GM18526 (cell line): ENCODE data around the gene SLC29A2.

Experiments used
- POLR2A ChIP-seq: IDR thresholded peaks from 3 replicates; pipeline ENCODE4 v1.6.1; 2011; ENCODE audit not compliant: insufficient read length; ENCODE audit errors: extremely low read depth

Gene SLC29A2

DNA sequence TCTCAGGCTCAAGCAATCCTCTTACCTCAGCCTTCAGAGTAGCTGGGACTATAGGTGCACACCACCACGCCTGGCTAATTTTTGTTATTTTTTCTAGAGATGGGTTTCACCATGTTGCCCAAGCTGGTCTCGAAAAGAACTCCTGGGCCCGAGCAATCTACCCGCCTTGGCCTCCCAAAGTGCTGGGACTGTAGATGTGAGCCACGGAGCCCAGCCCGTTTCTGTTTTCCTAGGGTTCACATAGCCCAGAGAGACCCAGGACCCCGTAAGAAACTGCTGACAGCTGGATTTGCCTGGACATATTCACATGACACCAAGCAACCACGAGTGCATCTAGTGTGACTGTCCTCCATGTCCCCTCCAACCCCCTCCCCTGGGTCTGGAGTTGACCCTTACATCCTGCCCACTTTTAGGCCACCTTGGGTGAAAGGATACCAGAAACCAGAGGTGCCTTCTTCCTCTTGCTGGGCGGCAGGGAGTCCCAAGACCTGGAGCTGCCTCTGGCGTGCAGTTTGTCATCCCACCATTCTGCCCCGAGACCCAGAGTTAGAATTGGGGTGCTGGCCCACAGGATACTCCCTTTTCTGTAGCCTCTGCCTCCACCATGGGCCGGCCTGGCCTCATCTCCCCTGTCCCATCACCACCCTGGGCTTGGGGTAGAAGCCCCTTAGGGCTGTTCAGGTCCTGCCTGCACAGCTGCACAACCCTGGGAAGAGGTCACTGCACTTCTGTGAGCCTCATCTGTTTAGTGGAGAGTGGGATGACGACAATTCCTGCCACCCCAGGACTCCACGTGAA lies 31.7 kb downstream of the SLC29A2 start:
- TF ChIP-seq POLR2A, result no peak

- no peak for TF ChIP-seq POLR2A
These were observed 32.3 kb downstream of the SLC29A2 start for GRCh38 chr11:66339162-66339675.

DNA sequence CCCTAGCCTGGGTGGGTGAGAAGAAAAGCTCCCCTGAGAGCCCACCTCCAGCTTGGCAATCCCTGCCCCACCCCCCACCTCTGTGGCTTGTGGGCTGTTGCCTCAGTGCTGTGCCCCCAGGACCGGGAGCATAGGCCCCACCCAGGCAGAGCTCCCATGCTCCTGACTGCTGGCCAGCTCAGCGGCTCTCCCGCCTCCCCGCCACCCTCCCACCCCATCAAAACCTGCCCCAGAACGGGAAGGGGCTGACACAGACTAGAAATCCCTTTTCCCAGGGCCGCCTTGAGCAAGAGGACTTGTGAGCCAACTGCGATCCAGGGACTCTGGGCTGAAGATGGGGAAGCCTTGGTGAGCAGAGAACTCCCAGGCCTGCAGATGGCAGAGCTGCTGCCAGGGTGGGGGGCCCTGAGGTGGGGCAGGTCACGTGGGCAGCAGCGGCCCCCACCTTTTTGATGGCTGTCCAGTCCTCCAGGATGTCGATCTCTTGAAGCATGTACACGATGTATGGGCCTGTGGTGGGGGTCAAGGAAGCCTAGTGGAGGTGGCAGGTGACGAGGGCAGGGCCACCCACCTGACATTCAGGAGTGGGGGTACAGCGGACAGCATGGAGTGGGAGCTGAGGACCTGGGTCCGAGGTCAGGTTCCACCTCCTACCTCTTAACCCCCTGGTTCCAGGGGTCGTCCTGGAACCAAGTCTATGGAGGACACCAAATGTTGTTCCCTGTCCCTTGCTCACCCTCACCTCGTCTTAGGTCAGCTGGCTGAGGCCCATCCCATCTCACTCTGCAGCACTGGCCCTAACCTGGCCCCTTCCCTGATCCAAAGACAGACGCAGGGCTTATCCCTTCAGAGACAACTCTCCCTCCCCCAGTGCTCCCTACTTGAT lies 33.0 kb downstream of the SLC29A2 start:
- TF ChIP-seq POLR2A, result no peak

- TF ChIP-seq POLR2A, result no peak
These were observed 34.3 kb downstream of the SLC29A2 start for GRCh38 chr11:66337103-66337899.

GRCh38 chr11:66336234-66337102 lies 35.1 kb downstream of the SLC29A2 start, which contains the start of gene RIN1:
Gene RIN1 (minus strand): TSS chr11:66336434. CDS start chr11:66336402, 32 bp downstream.
- TF ChIP-seq POLR2A, result no peak

DNA sequence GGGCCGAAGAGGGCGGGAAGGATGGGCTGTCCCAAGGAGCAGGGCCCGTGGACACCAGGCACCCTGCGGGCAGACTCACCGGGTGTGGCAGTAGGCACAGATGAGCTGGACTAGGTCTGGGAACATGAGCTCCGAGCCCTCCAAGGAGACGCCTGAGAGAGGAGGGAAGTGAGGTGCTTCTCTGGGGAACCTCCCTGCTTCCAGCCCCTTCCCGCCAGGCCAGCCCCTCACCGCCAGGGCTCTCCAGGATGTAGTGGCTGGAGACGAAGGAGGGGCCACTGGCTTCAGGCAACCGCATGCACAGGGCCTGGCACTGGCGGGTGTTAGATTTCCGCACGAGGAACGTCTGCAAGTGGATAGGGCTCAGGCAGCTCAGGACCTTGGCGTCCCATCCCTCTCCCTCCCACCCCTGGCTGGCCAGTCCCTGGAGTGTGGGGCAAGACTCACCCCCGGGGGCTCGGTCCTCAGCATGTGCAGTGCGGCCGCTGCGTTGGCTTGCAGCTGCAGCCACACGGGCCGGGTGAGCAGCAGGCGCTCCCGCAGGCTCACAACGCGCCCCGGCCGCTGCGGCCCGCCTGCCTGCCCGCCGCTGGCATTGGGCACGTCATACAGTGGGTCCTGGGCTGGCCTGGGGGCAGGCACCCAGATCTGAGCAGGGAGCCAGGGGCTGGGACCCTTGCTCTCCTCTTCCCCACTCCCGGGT lies 35.9 kb downstream of the SLC29A2 start:
- no peak for TF ChIP-seq POLR2A

DNA sequence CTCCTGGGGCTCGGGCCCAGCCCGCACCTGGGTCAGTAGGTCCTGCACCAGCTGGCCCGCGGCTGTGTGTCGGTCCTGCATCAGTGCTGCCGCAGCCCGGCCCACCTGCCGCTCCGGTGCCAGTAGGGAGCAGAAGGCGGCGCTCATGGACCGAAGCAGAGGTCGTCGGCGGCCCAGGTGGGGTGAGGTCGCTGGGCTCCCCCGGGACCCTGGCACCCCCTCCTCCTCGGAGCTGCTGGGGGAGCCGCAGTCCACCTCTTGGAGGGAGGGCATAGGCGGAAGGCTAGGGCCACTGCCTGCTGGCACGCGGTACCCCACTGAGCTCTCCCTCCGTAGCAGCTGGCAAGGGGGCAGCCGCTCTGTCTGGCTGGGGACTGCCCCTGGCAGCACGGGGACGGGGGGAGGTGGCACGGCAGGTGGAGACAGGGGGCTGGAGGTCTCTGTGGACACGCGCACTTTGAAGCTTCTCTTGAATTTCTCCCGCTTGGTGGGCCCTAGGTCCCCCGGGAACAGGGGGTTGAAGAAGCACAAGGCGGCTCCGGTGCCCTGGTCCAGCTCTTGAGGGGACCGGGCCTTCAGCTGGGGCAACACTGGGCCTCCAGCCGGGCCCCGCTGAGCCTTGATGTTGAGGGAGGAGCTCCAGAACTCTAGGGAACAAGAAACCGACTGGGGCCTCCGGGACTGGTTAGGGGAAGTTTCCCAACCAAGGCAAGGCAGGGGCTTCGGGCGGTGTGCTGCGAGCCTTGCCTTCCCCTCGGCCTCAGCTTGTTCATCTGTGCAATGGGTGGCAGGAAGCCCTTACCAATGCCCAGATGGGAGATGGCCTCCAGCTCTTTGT lies 36.7 kb downstream of the SLC29A2 start:
- no peak for TF ChIP-seq POLR2A

GRCh38 chr11:66333896-66334604 lies 37.5 kb downstream of the SLC29A2 start:
- TF ChIP-seq POLR2A, result no peak

- no peak for TF ChIP-seq POLR2A
These were observed 38.2 kb downstream of the SLC29A2 start for GRCh38 chr11:66333220-66333877.

GRCh38 chr11:66332371-66333219 lies 39.0 kb downstream of the SLC29A2 start:
- TF ChIP-seq POLR2A, result no peak
